Measurements from ENCODE around the gene MAP1LC3B.

MAP1LC3B gene

GRCh38 chr16:87404764-87405625 lies 12.9 kb downstream of the MAP1LC3B start:
- H2BK120ac ChIP-seq (ENCODE audit: low read depth, low read length): no peak overlapping the region
- H3K14ac ChIP-seq (ENCODE audit: low read length in 2 of 2): no peak overlapping the region
- no peak overlapping the region for H2BK15ac ChIP-seq (ENCODE audit: low read depth, poor library complexity, severe bottlenecking)
- H4K8ac ChIP-seq (ENCODE audit: low read length): peak overlapping the region; percentile 35
- H3K9ac ChIP-seq (ENCODE audit: low read length): no peak overlapping the region
- H3K9me3 ChIP-seq (ENCODE audit: control insufficient read depth, low read length): no peaks in the 10 kb centered on the region
- H2AK5ac ChIP-seq (ENCODE audit: low read length, severe bottlenecking): no peak overlapping the region
- no peak overlapping the region for H4K91ac ChIP-seq (ENCODE audit: low read length)
- no peak overlapping the region for H3K4ac ChIP-seq (ENCODE audit: low read depth in 1 of 2, low read length in 2 of 2)
- H3K36me3 ChIP-seq (ENCODE audit: control insufficient read depth in 1 of 2, insufficient read depth in 2 of 2, low read depth in 1 of 2, low read length in 2 of 2): peaks cover 43 to 92% of the 10 kb centered on the region in 2 experiments
- no peak overlapping the region for H2BK12ac ChIP-seq (ENCODE audit: low read length in 2 of 2)
- H3K79me1 ChIP-seq (replicated peaks; ENCODE audit: low read length, poor library complexity, severe bottlenecking): peaks cover 27% of the 10 kb centered on the region
- no peak overlapping the region for H3K23ac ChIP-seq (ENCODE audit: low read length in 2 of 2)
- H3K4me3 ChIP-seq (ENCODE audit: insufficient read depth in 1 of 2, low read depth in 1 of 2, low read length in 2 of 2): no peak overlapping the region
- 97% methylated on average over 16 of the region's 19 CpGs for WGBS
- H2BK5ac ChIP-seq (ENCODE audit: low read depth, low read length, poor library complexity, severe bottlenecking): no peak overlapping the region
- H3K4me1 ChIP-seq (ENCODE audit: control insufficient read depth, insufficient read depth, low read depth, low read length): peaks cover 2% of the 10 kb centered on the region
- DNase-seq: peak; percentile 45
- no peak overlapping the region for H2AFZ ChIP-seq (ENCODE audit: low read depth, low read length)
- no peak overlapping the region for H3K27ac ChIP-seq (ENCODE audit: low read length, poor library complexity, severe bottlenecking)
- H3K18ac ChIP-seq (ENCODE audit: low read depth in 1 of 2, low read length in 2 of 2): no peak overlapping the region
- no peak overlapping the region for H3K4me2 ChIP-seq (ENCODE audit: low read length, poor library complexity, severe bottlenecking)
- H3K27me3 ChIP-seq (ENCODE audit: control insufficient read depth in 1 of 2, insufficient read depth in 1 of 2, low read length in 2 of 2): no peaks in the 10 kb centered on the region

- H2BK12ac ChIP-seq (ENCODE audit: low read length in 2 of 2): no peak overlapping the region
- H2BK5ac ChIP-seq (ENCODE audit: low read depth, low read length, poor library complexity, severe bottlenecking): no peak overlapping the region
- no peak overlapping the region for H3K27ac ChIP-seq (ENCODE audit: low read length, poor library complexity, severe bottlenecking)
- peaks cover 51 to 96% of the 10 kb centered on the region in 2 experiments for H3K36me3 ChIP-seq (ENCODE audit: control insufficient read depth in 1 of 2, insufficient read depth in 2 of 2, low read depth in 1 of 2, low read length in 2 of 2)
- no peak overlapping the region for H3K9ac ChIP-seq (ENCODE audit: low read length)
- no peak overlapping the region for H4K91ac ChIP-seq (ENCODE audit: low read length)
- no peak overlapping the region for H3K4ac ChIP-seq (ENCODE audit: low read depth in 1 of 2, low read length in 2 of 2)
- H3K4me2 ChIP-seq (ENCODE audit: low read length, poor library complexity, severe bottlenecking): no peak overlapping the region
- DNase-seq: peak; percentile 18
- H4K8ac ChIP-seq (ENCODE audit: low read length): no peak overlapping the region
- H2BK120ac ChIP-seq (ENCODE audit: low read depth, low read length): no peak overlapping the region
- no peak overlapping the region for H3K18ac ChIP-seq (ENCODE audit: low read depth in 1 of 2, low read length in 2 of 2)
- H3K23ac ChIP-seq (ENCODE audit: low read length in 2 of 2): no peak overlapping the region
- 96% methylated on average over 13 of the region's 14 CpGs for WGBS
- H3K27me3 ChIP-seq (ENCODE audit: control insufficient read depth in 1 of 2, insufficient read depth in 1 of 2, low read length in 2 of 2): no peaks in the 10 kb centered on the region
- no peak overlapping the region for H2AK5ac ChIP-seq (ENCODE audit: low read length, severe bottlenecking)
- H2BK15ac ChIP-seq (ENCODE audit: low read depth, poor library complexity, severe bottlenecking): no peak overlapping the region
- H3K14ac ChIP-seq (ENCODE audit: low read length in 2 of 2): no peak overlapping the region
- peaks cover 38% of the 10 kb centered on the region for H3K79me1 ChIP-seq (replicated peaks; ENCODE audit: low read length, poor library complexity, severe bottlenecking)
- no peak overlapping the region for H2AFZ ChIP-seq (ENCODE audit: low read depth, low read length)
- no peak overlapping the region for H3K4me3 ChIP-seq (ENCODE audit: insufficient read depth in 1 of 2, low read depth in 1 of 2, low read length in 2 of 2)
- H3K4me1 ChIP-seq (ENCODE audit: control insufficient read depth, insufficient read depth, low read depth, low read length): peaks cover 2% of the 10 kb centered on the region
- no peaks in the 10 kb centered on the region for H3K9me3 ChIP-seq (ENCODE audit: control insufficient read depth, low read length)
Observed at GRCh38 chr16:87406495-87407088, 14.5 kb downstream of the MAP1LC3B start.

- no peak overlapping the region for H2BK12ac ChIP-seq (ENCODE audit: low read length in 2 of 2)
- no peak overlapping the region for H3K23ac ChIP-seq (ENCODE audit: low read length in 2 of 2)
- H3K4me2 ChIP-seq (ENCODE audit: low read length, poor library complexity, severe bottlenecking): no peak overlapping the region
- no peak overlapping the region for H2BK15ac ChIP-seq (ENCODE audit: low read depth, poor library complexity, severe bottlenecking)
- no peak overlapping the region for H2AFZ ChIP-seq (ENCODE audit: low read depth, low read length)
- H3K4me1 ChIP-seq (ENCODE audit: control insufficient read depth, insufficient read depth, low read depth, low read length): peaks cover 2% of the 10 kb centered on the region
- H3K27ac ChIP-seq (ENCODE audit: low read length, poor library complexity, severe bottlenecking): no peak overlapping the region
- no peak for DNase-seq
- no peak overlapping the region for H2AK5ac ChIP-seq (ENCODE audit: low read length, severe bottlenecking)
- no peak overlapping the region for H3K4me3 ChIP-seq (ENCODE audit: insufficient read depth in 1 of 2, low read depth in 1 of 2, low read length in 2 of 2)
- no peak overlapping the region for H3K9ac ChIP-seq (ENCODE audit: low read length)
- H3K27me3 ChIP-seq (ENCODE audit: control insufficient read depth in 1 of 2, insufficient read depth in 1 of 2, low read length in 2 of 2): no peaks in the 10 kb centered on the region
- H2BK5ac ChIP-seq (ENCODE audit: low read depth, low read length, poor library complexity, severe bottlenecking): no peak overlapping the region
- no peak overlapping the region for H4K8ac ChIP-seq (ENCODE audit: low read length)
- WGBS: 97% methylated on average over 20 of the region's 26 CpGs
- no peak overlapping the region for H4K91ac ChIP-seq (ENCODE audit: low read length)
- no peak overlapping the region for H3K4ac ChIP-seq (ENCODE audit: low read depth in 1 of 2, low read length in 2 of 2)
- peaks cover 44% of the 10 kb centered on the region for H3K79me1 ChIP-seq (replicated peaks; ENCODE audit: low read length, poor library complexity, severe bottlenecking)
- H3K9me3 ChIP-seq (ENCODE audit: control insufficient read depth, low read length): no peaks in the 10 kb centered on the region
- no peak overlapping the region for H3K18ac ChIP-seq (ENCODE audit: low read depth in 1 of 2, low read length in 2 of 2)
- H3K14ac ChIP-seq (ENCODE audit: low read length in 2 of 2): no peak overlapping the region
- peaks cover 58 to 98% of the 10 kb centered on the region in 2 experiments for H3K36me3 ChIP-seq (ENCODE audit: control insufficient read depth in 1 of 2, insufficient read depth in 2 of 2, low read depth in 1 of 2, low read length in 2 of 2)
- no peak overlapping the region for H2BK120ac ChIP-seq (ENCODE audit: low read depth, low read length)
Observed at GRCh38 chr16:87407511-87408112, 15.5 kb downstream of the MAP1LC3B start.

GRCh38 chr16:87409153-87409552 lies 17.0 kb downstream of the MAP1LC3B start:
- 96% methylated on average over 12 of the region's 13 CpGs for WGBS
- H3K9ac ChIP-seq (ENCODE audit: low read length): no peak overlapping the region

More at GRCh38 chr16:87409153-87409552, 17.0 kb downstream of the MAP1LC3B start:
- Histone ChIP-seq H2BK120ac (ENCODE audit: low read depth, low read length) (no peak overlapping the region), H4K91ac (ENCODE audit: low read length) (no peak overlapping the region), H3K14ac (ENCODE audit: low read length in 2 of 2) (no peak overlapping the region), H3K23ac (ENCODE audit: low read length in 2 of 2) (peak overlapping the region in 1 of 2 experiments; percentile 11), H3K4me3 (ENCODE audit: insufficient read depth in 1 of 2, low read depth in 1 of 2, low read length in 2 of 2) (no peak overlapping the region), H3K79me1 (replicated peaks; ENCODE audit: low read length, poor library complexity, severe bottlenecking) (peaks cover 50% of the 10 kb centered on the region), H2BK5ac (ENCODE audit: low read depth, low read length, poor library complexity, severe bottlenecking) (no peak overlapping the region), H2BK15ac (ENCODE audit: low read depth, poor library complexity, severe bottlenecking) (no peak overlapping the region), H4K8ac (ENCODE audit: low read length) (no peak overlapping the region), H3K4me1 (ENCODE audit: control insufficient read depth, insufficient read depth, low read depth, low read length) (no peaks in the 10 kb centered on the region), H2AK5ac (ENCODE audit: low read length, severe bottlenecking) (no peak overlapping the region), H3K9me3 (ENCODE audit: control insufficient read depth, low read length) (no peaks in the 10 kb centered on the region), H3K18ac (ENCODE audit: low read depth in 1 of 2, low read length in 2 of 2) (no peak overlapping the region), H2AFZ (ENCODE audit: low read depth, low read length) (no peak overlapping the region), H3K27ac (ENCODE audit: low read length, poor library complexity, severe bottlenecking) (no peak overlapping the region), H3K4me2 (ENCODE audit: low read length, poor library complexity, severe bottlenecking) (no peak overlapping the region), H2BK12ac (ENCODE audit: low read length in 2 of 2) (no peak overlapping the region), H3K27me3 (ENCODE audit: control insufficient read depth in 1 of 2, insufficient read depth in 1 of 2, low read length in 2 of 2) (no peaks in the 10 kb centered on the region), H3K4ac (ENCODE audit: low read depth in 1 of 2, low read length in 2 of 2) (no peak overlapping the region), H3K36me3 (ENCODE audit: control insufficient read depth in 1 of 2, insufficient read depth in 2 of 2, low read depth in 1 of 2, low read length in 2 of 2) (peaks cover 67 to 97% of the 10 kb centered on the region in 2 experiments)
- DNase-seq: no peak
